ENCODE data around the gene TAF11L12. TPM values are rescaled to one million over a fixed set of nuclear protein-coding genes. Genes with fewer than 3 reads are reported as not detected.

The TAF11L12 gene
- total RNA-seq, 1 experiment from 2014 or later: not detected

Small RNA genes lying within 50 kb of the gene (small RNA-seq; reads per million reads assigned to genes)
- 0 reads per million in 2 experiments for gene AC233724.1
- gene AC233724.2: 0 reads per million in 2 experiments
- gene AC233724.3: 0 reads per million in 2 experiments
- 0 reads per million in 2 experiments for gene AC233724.4
- gene AC233724.6: 0 reads per million in 2 experiments
- 0 reads per million in 2 experiments for gene AC233724.7

Other genes with a start within 250 kb of the TAF11L12 start
- not detected in 2 replicates for gene TAF11L2, start 112.2 kb upstream of the TAF11L12 start, total RNA-seq (2014; rRNA removed; shearing (Covaris generic))
- gene TAF11L3, start 92.0 kb upstream of the TAF11L12 start, total RNA-seq (2014; rRNA removed; shearing (Covaris generic)): not detected in 2 replicates
- not detected in 2 replicates for gene TAF11L4, start 88.6 kb upstream of the TAF11L12 start, total RNA-seq (2014; rRNA removed; shearing (Covaris generic))
- gene TAF11L5, start 85.2 kb upstream of the TAF11L12 start, total RNA-seq (2014; rRNA removed; shearing (Covaris generic)): not detected in 2 replicates
- not detected in 2 replicates for gene TAF11L6, start 81.7 kb upstream of the TAF11L12 start, total RNA-seq (2014; rRNA removed; shearing (Covaris generic))
- not detected in 2 replicates for gene TAF11L7, start 24.6 kb upstream of the TAF11L12 start, total RNA-seq (2014; rRNA removed; shearing (Covaris generic))
- gene TAF11L8, start 19.4 kb upstream of the TAF11L12 start, total RNA-seq (2014; rRNA removed; shearing (Covaris generic)): not detected in 2 replicates
- not detected in 2 replicates for gene TAF11L9, start 16.0 kb upstream of the TAF11L12 start, total RNA-seq (2014; rRNA removed; shearing (Covaris generic))
- gene TAF11L10, start 12.6 kb upstream of the TAF11L12 start, total RNA-seq (2014; rRNA removed; shearing (Covaris generic)): not detected in 2 replicates
- 0.25 TPM in 1 of 2 replicates, not detected in the other for gene TAF11L11, start 6.2 kb upstream of the TAF11L12 start, total RNA-seq (2014; rRNA removed; shearing (Covaris generic))
- not detected in 2 replicates for gene TAF11L13, start 21.7 kb downstream of the TAF11L12 start, total RNA-seq (2014; rRNA removed; shearing (Covaris generic))
- not detected in 2 replicates for gene TAF11L14, start 24.1 kb downstream of the TAF11L12 start, total RNA-seq (2014; rRNA removed; shearing (Covaris generic))

Measured in NCI-H460 (cell line).